ENCODE measurements around the gene RASGRF1. TPM values are rescaled to one million over a fixed set of nuclear protein-coding genes. Genes with fewer than 3 reads are reported as not detected.

The RASGRF1 gene
- total and polyA plus RNA-seq, 9 of the 15 experiments (the other 6 are each of a cell fraction or from before 2014, with no cell fraction given), result 0.03 to 0.58 (median 0.06) TPM; not detected in 1

GRCh38 chr15:78944202-78944625 lies 146.4 kb downstream of the RASGRF1 start:
- Histone ChIP-seq H3K4me3 (peak overlapping the region; percentile 87), H3K79me2 (ENCODE audit: control insufficient read depth, insufficient read depth, low read length) (peaks cover 40% of the 10 kb centered on the region), H3K4me2 (ENCODE audit: insufficient read depth, low read length) (peak overlapping the region; percentile 92), H3K9me3 (replicated peaks; ENCODE audit: control insufficient read depth, insufficient read depth, low read depth, low read length) (no peaks in the 10 kb centered on the region), H3K36me3 (ENCODE audit: control insufficient read depth, insufficient read depth, low read length) (peaks cover 3% of the 10 kb centered on the region; the same call in 1 of the 3 replicates), H3K27ac (ENCODE audit: extremely low read depth, low read depth, low read length) (peak overlapping the region; percentile 78), H3K9ac (ENCODE audit: insufficient read depth in 1 of 2, low read depth in 2 of 2, low read length in 2 of 2) (peak overlapping the region; percentile 73 to 95), H2AFZ (ENCODE audit: low read depth, low read length) (peak overlapping the region; percentile 94), H4K20me1 (replicated peaks; ENCODE audit: control insufficient read depth, insufficient read depth, low read length) (no peaks in the 10 kb centered on the region), H3K4me1 (replicated peaks in 1 of 2; ENCODE audit: control insufficient read depth in 2 of 2, insufficient read depth in 2 of 2, low read length in 2 of 2) (peaks cover 21 to 22% of the 10 kb centered on the region in 2 experiments), H3K9me1 (ENCODE audit: control insufficient read depth, insufficient read depth, low read length) (no peaks in the 10 kb centered on the region), H3K27me3 (ENCODE audit: control insufficient read depth in 2 of 2, insufficient read depth in 2 of 2, low read length in 2 of 2) (no peaks in the 10 kb centered on the region)
- ChIA-PET POLR2A (interaction anchor here (0.5 to 2.4 kb wide), 8 partner anchors 9 to 896 kb away, joined by 3 to 10 read pairs (median 3); partner anchors contain the start of gene ADAMTS7), CTCF (ENCODE audit: low intra/inter-chr PET ratio) (interaction anchor here (0.5 kb wide), 1 partner anchor 71 kb away, joined by 3 read pairs; no protein-coding TSS in a partner anchor)
- intact Hi-C loops (cut with micrococcal nuclease) (no loop called here), in situ Hi-C loops (cut with MboI) (no loop called here)
- DNase-seq (ENCODE audit: extremely low read depth in 1 of 4, low spot score in 3 of 4) (peak in 1 of 4 experiments; percentile 36), ATAC-seq (peak; percentile 62), FAIRE-seq (no peak)
- no TSS peak for BruUV-seq (replicated peaks)
- TF ChIP-seq E2F5 (CRISPR knock-in tag; IDR thresholded peaks at IDR 0.05) (no peak), ATF3 (IDR thresholded peaks at IDR 0.05) (no peak), ATF3 (CRISPR knock-in tag; conservative IDR thresholded peaks at IDR 0.05) (no peak), HNRNPLL (IDR thresholded peaks at IDR 0.05; ENCODE audit: low read depth, low read length, poor library complexity, severe bottlenecking) (no peak), EZH2 (IDR thresholded peaks at IDR 0.05; ENCODE audit: borderline replicate concordance, low read depth, low read length) (no peak), CSDE1 (IDR thresholded peaks at IDR 0.05) (no peak)
- WGBS (ENCODE audit: insufficient coverage, low coverage, missing lambda C conversion rate), result 2% methylated on average over 11 of the region's 12 CpGs
